ENCODE data around the gene MACROD2.

MACROD2 gene

GRCh38 chr20:14910126-14910525 is 914.8 kb downstream of the MACROD2 start:
- Histone ChIP-seq H3K27ac (ENCODE audit: low read length) (no peak overlapping the region), H3K4me1 (ENCODE audit: control insufficient read depth in 1 of 2, insufficient read depth in 2 of 2, low read length in 2 of 2) (no peaks in the 10 kb centered on the region), H3K36me3 (ENCODE audit: control insufficient read depth in 1 of 2, insufficient read depth in 2 of 2, low read length in 2 of 2) (no peaks in the 10 kb centered on the region), H3K4me3 (ENCODE audit: low read depth in 1 of 2, low read length in 2 of 2) (no peak overlapping the region), H3K27me3 (ENCODE audit: low read depth, low read length) (no peaks in the 10 kb centered on the region), H3K9me3 (ENCODE audit: control insufficient read depth in 1 of 2, low read length in 2 of 2) (no peaks in the 10 kb centered on the region)

- Histone ChIP-seq H3K27ac (ENCODE audit: low read length) (no peak overlapping the region), H3K4me1 (ENCODE audit: control insufficient read depth in 1 of 2, insufficient read depth in 2 of 2, low read length in 2 of 2) (peaks cover 0 to 10% of the 10 kb centered on the region in 2 donors), H3K27me3 (ENCODE audit: low read depth, low read length) (no peaks in the 10 kb centered on the region), H3K36me3 (ENCODE audit: control insufficient read depth in 1 of 2, insufficient read depth in 2 of 2, low read length in 2 of 2) (no peaks in the 10 kb centered on the region), H3K4me3 (ENCODE audit: low read depth in 1 of 2, low read length in 2 of 2) (no peak overlapping the region), H3K9me3 (ENCODE audit: control insufficient read depth in 1 of 2, low read length in 2 of 2) (no peaks in the 10 kb centered on the region)
Observed at GRCh38 chr20:14913896-14914620, 918.7 kb downstream of the MACROD2 start.

- Histone ChIP-seq H3K36me3 (ENCODE audit: control insufficient read depth in 1 of 2, insufficient read depth in 2 of 2, low read length in 2 of 2) (no peaks in the 10 kb centered on the region), H3K27me3 (ENCODE audit: low read depth, low read length) (no peaks in the 10 kb centered on the region), H3K4me1 (ENCODE audit: control insufficient read depth in 1 of 2, insufficient read depth in 2 of 2, low read length in 2 of 2) (peaks cover 0 to 10% of the 10 kb centered on the region in 2 donors)
Observed at GRCh38 chr20:14914633-14915032, 919.3 kb downstream of the MACROD2 start.

GRCh38 chr20:14915356-14915755 is 920.0 kb downstream of the MACROD2 start:
- H3K4me1 ChIP-seq (ENCODE audit: control insufficient read depth in 1 of 2, insufficient read depth in 2 of 2, low read length in 2 of 2) = peaks cover 0 to 10% of the 10 kb centered on the region in 2 donors
- H3K27me3 ChIP-seq (ENCODE audit: low read depth, low read length) = no peaks in the 10 kb centered on the region
- H3K36me3 ChIP-seq (ENCODE audit: control insufficient read depth in 1 of 2, insufficient read depth in 2 of 2, low read length in 2 of 2) = no peaks in the 10 kb centered on the region
- H3K27ac ChIP-seq (ENCODE audit: low read length) = no peak overlapping the region
- peak overlapping the region; percentile 13 to 30 for H3K4me3 ChIP-seq (ENCODE audit: low read depth in 1 of 2, low read length in 2 of 2)
- no peaks in the 10 kb centered on the region for H3K9me3 ChIP-seq (ENCODE audit: control insufficient read depth in 1 of 2, low read length in 2 of 2)

More at GRCh38 chr20:14914633-14915032, 919.3 kb downstream of the MACROD2 start:
- H3K9me3 ChIP-seq (ENCODE audit: control insufficient read depth in 1 of 2, low read length in 2 of 2) = no peaks in the 10 kb centered on the region
- no peak overlapping the region for H3K27ac ChIP-seq (ENCODE audit: low read length)
- H3K4me3 ChIP-seq (ENCODE audit: low read depth in 1 of 2, low read length in 2 of 2) = no peak overlapping the region

GRCh38 chr20:14916360-14916920 is 921.1 kb downstream of the MACROD2 start:
- no peak overlapping the region for H3K27ac ChIP-seq (ENCODE audit: low read length)
- no peaks in the 10 kb centered on the region for H3K36me3 ChIP-seq (ENCODE audit: control insufficient read depth in 1 of 2, insufficient read depth in 2 of 2, low read length in 2 of 2)
- no peaks in the 10 kb centered on the region for H3K27me3 ChIP-seq (ENCODE audit: low read depth, low read length)
- H3K9me3 ChIP-seq (ENCODE audit: control insufficient read depth in 1 of 2, low read length in 2 of 2) = no peaks in the 10 kb centered on the region
- peaks cover 0 to 10% of the 10 kb centered on the region in 2 donors for H3K4me1 ChIP-seq (ENCODE audit: control insufficient read depth in 1 of 2, insufficient read depth in 2 of 2, low read length in 2 of 2)
- H3K4me3 ChIP-seq (ENCODE audit: low read depth in 1 of 2, low read length in 2 of 2) = no peak overlapping the region

GRCh38 chr20:14918281-14918680 is 923.0 kb downstream of the MACROD2 start:
- Histone ChIP-seq H3K4me3 (ENCODE audit: low read depth in 1 of 2, low read length in 2 of 2) (no peak overlapping the region), H3K27me3 (ENCODE audit: low read depth, low read length) (no peaks in the 10 kb centered on the region), H3K27ac (ENCODE audit: low read length) (no peak overlapping the region), H3K4me1 (ENCODE audit: control insufficient read depth in 1 of 2, insufficient read depth in 2 of 2, low read length in 2 of 2) (peaks cover 0 to 10% of the 10 kb centered on the region in 2 donors), H3K36me3 (ENCODE audit: control insufficient read depth in 1 of 2, insufficient read depth in 2 of 2, low read length in 2 of 2) (no peaks in the 10 kb centered on the region), H3K9me3 (ENCODE audit: control insufficient read depth in 1 of 2, low read length in 2 of 2) (no peaks in the 10 kb centered on the region)

- peaks cover 0 to 10% of the 10 kb centered on the region in 2 donors for H3K4me1 ChIP-seq (ENCODE audit: control insufficient read depth in 1 of 2, insufficient read depth in 2 of 2, low read length in 2 of 2)
- H3K27me3 ChIP-seq (ENCODE audit: low read depth, low read length) = no peaks in the 10 kb centered on the region
- no peak overlapping the region for H3K27ac ChIP-seq (ENCODE audit: low read length)
- no peak overlapping the region for H3K4me3 ChIP-seq (ENCODE audit: low read depth in 1 of 2, low read length in 2 of 2)
- H3K36me3 ChIP-seq (ENCODE audit: control insufficient read depth in 1 of 2, insufficient read depth in 2 of 2, low read length in 2 of 2) = no peaks in the 10 kb centered on the region
- no peaks in the 10 kb centered on the region for H3K9me3 ChIP-seq (ENCODE audit: control insufficient read depth in 1 of 2, low read length in 2 of 2)
Observed at GRCh38 chr20:14918976-14919375, 923.7 kb downstream of the MACROD2 start.

- Histone ChIP-seq H3K4me1 (ENCODE audit: control insufficient read depth in 1 of 2, insufficient read depth in 2 of 2, low read length in 2 of 2) (peaks cover 0 to 10% of the 10 kb centered on the region in 2 donors), H3K36me3 (ENCODE audit: control insufficient read depth in 1 of 2, insufficient read depth in 2 of 2, low read length in 2 of 2) (no peaks in the 10 kb centered on the region), H3K27ac (ENCODE audit: low read length) (no peak overlapping the region), H3K27me3 (ENCODE audit: low read depth, low read length) (no peaks in the 10 kb centered on the region), H3K9me3 (ENCODE audit: control insufficient read depth in 1 of 2, low read length in 2 of 2) (no peaks in the 10 kb centered on the region), H3K4me3 (ENCODE audit: low read depth in 1 of 2, low read length in 2 of 2) (peak overlapping the region in 1 of 2 donors; percentile 0)
Observed at GRCh38 chr20:14919501-14920081, 924.3 kb downstream of the MACROD2 start.

GRCh38 chr20:14921513-14921912 is 926.2 kb downstream of the MACROD2 start:
- Histone ChIP-seq H3K4me1 (ENCODE audit: control insufficient read depth in 1 of 2, insufficient read depth in 2 of 2, low read length in 2 of 2) (no peaks in the 10 kb centered on the region), H3K27ac (ENCODE audit: low read length) (no peak overlapping the region), H3K27me3 (ENCODE audit: low read depth, low read length) (no peaks in the 10 kb centered on the region), H3K4me3 (ENCODE audit: low read depth in 1 of 2, low read length in 2 of 2) (no peak overlapping the region), H3K36me3 (ENCODE audit: control insufficient read depth in 1 of 2, insufficient read depth in 2 of 2, low read length in 2 of 2) (no peaks in the 10 kb centered on the region), H3K9me3 (ENCODE audit: control insufficient read depth in 1 of 2, low read length in 2 of 2) (no peaks in the 10 kb centered on the region)

GRCh38 chr20:14922503-14923267 is 927.4 kb downstream of the MACROD2 start:
- H3K4me3 ChIP-seq (ENCODE audit: low read depth in 1 of 2, low read length in 2 of 2) = no peak overlapping the region
- H3K27me3 ChIP-seq (ENCODE audit: low read depth, low read length) = no peaks in the 10 kb centered on the region
- no peak overlapping the region for H3K27ac ChIP-seq (ENCODE audit: low read length)
- no peaks in the 10 kb centered on the region for H3K36me3 ChIP-seq (ENCODE audit: control insufficient read depth in 1 of 2, insufficient read depth in 2 of 2, low read length in 2 of 2)
- no peaks in the 10 kb centered on the region for H3K4me1 ChIP-seq (ENCODE audit: control insufficient read depth in 1 of 2, insufficient read depth in 2 of 2, low read length in 2 of 2)
- H3K9me3 ChIP-seq (ENCODE audit: control insufficient read depth in 1 of 2, low read length in 2 of 2) = no peaks in the 10 kb centered on the region

- H3K9me3 ChIP-seq (ENCODE audit: control insufficient read depth in 1 of 2, low read length in 2 of 2) = no peaks in the 10 kb centered on the region
- no peaks in the 10 kb centered on the region for H3K4me1 ChIP-seq (ENCODE audit: control insufficient read depth in 1 of 2, insufficient read depth in 2 of 2, low read length in 2 of 2)
- no peak overlapping the region for H3K4me3 ChIP-seq (ENCODE audit: low read depth in 1 of 2, low read length in 2 of 2)
- no peak overlapping the region for H3K27ac ChIP-seq (ENCODE audit: low read length)
- H3K36me3 ChIP-seq (ENCODE audit: control insufficient read depth in 1 of 2, insufficient read depth in 2 of 2, low read length in 2 of 2) = no peaks in the 10 kb centered on the region
- no peaks in the 10 kb centered on the region for H3K27me3 ChIP-seq (ENCODE audit: low read depth, low read length)
Observed at GRCh38 chr20:14924433-14924832, 929.1 kb downstream of the MACROD2 start.

Data from muscle layer of duodenum (tissue), 2 donors.